Left lung (tissue), 10 donors: Measurements from ENCODE around the gene KCNIP4. TPM values are rescaled to one million over a fixed set of nuclear protein-coding genes. Genes with fewer than 3 reads are reported as not detected.

Experiments used
- ATAC-seq: fragments of 200-7000 bp; cut with Tn5 transposase; one replicate; pipeline ENCODE4 v1.9.1; 2020; ENCODE audit warnings: moderate library complexity
- DNase-seq, 4 donors: peaks; one replicate each; pipeline ENCODE4 v3.0.0-alpha.2; 2013 to 2020
- H3K27ac ChIP-seq, 2 donors: fragments of 200-600 bp; sonication (generic) in 1 of 2; one replicate each; pipeline versions ENCODE4 v1.5.0 to v1.8.0; 2020 to 2021
- H3K27me3 ChIP-seq, 2 donors: fragments of 200-600 bp; sonication (generic) in 1 of 2; one replicate each; pipeline versions ENCODE4 v1.5.0 to v1.8.0; 2020 to 2021
- H3K36me3 ChIP-seq, 2 donors: fragments of 200-600 bp; sonication (generic) in 1 of 2; one replicate each; pipeline versions ENCODE4 v1.5.0 to v1.8.0; 2020 to 2021
- H3K4me1 ChIP-seq, 2 donors: fragments of 200-600 bp; one replicate each; pipeline ENCODE4 v1.8.0; 2021
- H3K4me3 ChIP-seq, 2 donors: fragments of 200-600 bp; sonication (generic) in 1 of 2; one replicate each; pipeline versions ENCODE4 v1.5.0 to v1.8.0; 2020 to 2021; ENCODE audit warnings: mild to moderate bottlenecking in 1 of 2
- H3K9me3 ChIP-seq, 2 donors: fragments of 200-600 bp; sonication (generic) in 1 of 2; one replicate each; pipeline versions ENCODE4 v1.5.0 to v1.8.0; 2020 to 2021
- CTCF ChIP-seq, 2 donors: fragments of 200-600 bp; sonication (generic) in 1 of 2; IDR thresholded peaks; one replicate each; pipeline versions ENCODE4 v1.5.0 to v1.8.0; 2021; ENCODE audit warnings: antibody characterized with exemption in 2 of 2
- intact Hi-C, 2 donors: fragments of 100-400 bp; cut with DNase I; formaldehyde crosslinking; loops; one replicate each; pipeline versions ENCODE4 v1.11.2 to v1.14.2; 2022
- polyA plus RNA-seq, 6 donors: library from polyadenylated mRNA; unstranded; fragments of 120-200 nt; gene quantifications; one replicate each; pipeline ENCODE4 v1.2.1, GENCODE V29; 2013; ENCODE audit not compliant: insufficient read length in 6 of 6
- total RNA-seq, 2 donors: library from RNA; stranded (reverse); fragmentation: NEBNext Ultra II Directional; extraction: Animal tissue kit (Norgen Biotek cat#: 25700); gene quantifications; one replicate each; pipeline ENCODE4 v1.2.1, GENCODE V29; 2021
- donor health status: DM: no; HTN: yes; CAD: no.
- donor health status: DM: no; HTN: no; CAD: no.

KCNIP4 gene
- total and polyA plus RNA-seq, 8 donors, result 2.8 to 5.4 (median 4.9) TPM; not detected in 2

- no peaks in the 10 kb centered on the region for H3K4me1 ChIP-seq
- no peak overlapping the region for H3K27ac ChIP-seq
- H3K9me3 ChIP-seq, result no peaks in the 10 kb centered on the region
- no peak for TF ChIP-seq CTCF (IDR thresholded peaks at IDR 0.05)
- H3K27me3 ChIP-seq, result no peaks in the 10 kb centered on the region
- no peaks in the 10 kb centered on the region for H3K36me3 ChIP-seq
- no peak overlapping the region for H3K4me3 ChIP-seq
- ATAC-seq (no peak), DNase-seq (no peak)
- intact Hi-C loops, result no loop called here
These were observed 206.2 kb downstream of the KCNIP4 start for GRCh38 chr4:21742326-21742725.

DNA sequence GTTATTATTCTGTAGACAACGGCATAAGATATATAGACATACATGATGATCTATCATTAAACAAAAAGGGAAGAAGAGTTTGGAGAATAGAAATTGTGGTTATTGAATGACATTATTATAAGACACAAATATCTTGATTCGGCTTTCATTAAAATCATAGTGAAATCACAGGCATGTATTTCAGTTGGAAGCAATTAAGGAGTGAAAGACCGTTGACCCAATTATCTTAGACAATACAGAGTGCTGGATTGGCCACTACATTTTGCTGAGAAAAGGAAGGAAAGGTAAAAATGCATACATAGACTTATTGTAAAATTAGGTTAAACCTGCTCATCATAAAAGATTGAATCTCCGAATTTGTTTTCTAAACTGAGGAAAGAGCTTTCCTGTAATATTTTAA is 209.8 kb downstream of the KCNIP4 start:
- intact Hi-C loops, result no loop called here
- H3K4me1 ChIP-seq, result no peaks in the 10 kb centered on the region
- H3K36me3 ChIP-seq, result no peaks in the 10 kb centered on the region
- H3K27ac ChIP-seq, result no peak overlapping the region
- ATAC-seq, result no peak
- DNase-seq, result no peak
- no peak for TF ChIP-seq CTCF (IDR thresholded peaks at IDR 0.05)
- H3K27me3 ChIP-seq, result no peaks in the 10 kb centered on the region
- no peak overlapping the region for H3K4me3 ChIP-seq
- no peaks in the 10 kb centered on the region for H3K9me3 ChIP-seq

DNA sequence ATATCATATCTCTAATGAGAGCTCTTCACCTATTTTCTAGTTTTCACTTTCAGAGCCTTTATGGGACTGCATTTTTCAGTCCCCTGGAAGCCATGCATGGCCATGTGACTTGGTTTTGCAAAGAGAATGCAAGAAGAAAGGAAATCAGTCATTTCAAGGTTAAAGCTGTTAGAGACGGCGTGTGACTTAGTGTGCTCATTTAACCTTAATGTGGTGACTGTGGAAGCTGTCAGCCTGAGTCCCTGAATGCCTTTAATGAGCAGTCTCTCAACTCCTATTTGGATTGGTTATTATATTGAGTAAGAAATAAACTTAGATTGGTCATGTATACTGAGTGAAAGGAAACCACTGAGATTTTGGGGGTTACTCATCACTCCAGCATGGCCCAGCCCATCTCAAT is 212.7 kb downstream of the KCNIP4 start:
- TF ChIP-seq CTCF (IDR thresholded peaks at IDR 0.05), result no peak
- no peaks in the 10 kb centered on the region for H3K36me3 ChIP-seq
- no peaks in the 10 kb centered on the region for H3K9me3 ChIP-seq
- intact Hi-C loops, result no loop called here
- DNase-seq (no peak), ATAC-seq (no peak)
- no peak overlapping the region for H3K4me3 ChIP-seq
- no peak overlapping the region for H3K27ac ChIP-seq
- no peaks in the 10 kb centered on the region for H3K4me1 ChIP-seq
- no peaks in the 10 kb centered on the region for H3K27me3 ChIP-seq

GRCh38 chr4:21733894-21734630 is 214.5 kb downstream of the KCNIP4 start:
- no peaks in the 10 kb centered on the region for H3K36me3 ChIP-seq
- DNase-seq, result no peak

DNA sequence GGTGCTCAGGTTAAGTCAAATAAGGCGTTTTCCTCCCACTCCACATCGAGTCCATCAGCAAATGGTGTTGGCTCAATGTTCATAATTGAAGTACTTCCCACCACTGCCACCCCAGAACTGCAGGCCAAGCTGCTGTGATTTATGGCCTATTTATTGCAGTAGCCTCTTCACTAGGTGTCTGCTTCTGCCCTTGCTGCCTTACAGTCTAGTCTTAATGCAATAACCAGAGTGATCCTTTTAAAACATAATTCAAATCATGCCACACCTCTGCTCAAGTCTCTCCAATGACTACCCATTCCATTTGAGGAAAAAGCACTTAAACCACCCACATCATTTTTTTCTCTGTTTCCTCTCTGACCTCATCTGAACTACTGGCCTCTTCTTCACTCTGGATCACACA is 220.3 kb downstream of the KCNIP4 start:
- no peaks in the 10 kb centered on the region for H3K36me3 ChIP-seq
- DNase-seq (no peak), ATAC-seq (no peak)
- H3K4me3 ChIP-seq, result no peak overlapping the region
- H3K4me1 ChIP-seq, result no peaks in the 10 kb centered on the region
- H3K27me3 ChIP-seq, result no peaks in the 10 kb centered on the region
- intact Hi-C loops, result no loop called here
- no peak for TF ChIP-seq CTCF (IDR thresholded peaks at IDR 0.05)
- no peaks in the 10 kb centered on the region for H3K9me3 ChIP-seq
- no peak overlapping the region for H3K27ac ChIP-seq

More at GRCh38 chr4:21733894-21734630, 214.5 kb downstream of the KCNIP4 start:
- intact Hi-C loops, result no loop called here
- TF ChIP-seq CTCF (IDR thresholded peaks at IDR 0.05), result no peak
- ATAC-seq, result no peak
- Histone ChIP-seq H3K9me3 (no peaks in the 10 kb centered on the region), H3K4me1 (no peaks in the 10 kb centered on the region), H3K27ac (no peak overlapping the region), H3K4me3 (no peak overlapping the region), H3K27me3 (no peaks in the 10 kb centered on the region)
